Heart right ventricle (tissue), 16 donors: ENCODE data around the gene B9D2. TPM values are rescaled to one million over a fixed set of nuclear protein-coding genes. Genes with fewer than 3 reads are reported as not detected.

Experiments
- ATAC-seq, 8 donors: fragments of 200-7000 bp; cut with Tn5 transposase; one replicate each; pipeline ENCODE4 v1.9.1; 2020; ENCODE audit warnings: mild to moderate bottlenecking in 8 of 8, moderate library complexity in 8 of 8, moderate number of reproducible peaks in 1 of 8
- DNase-seq, 2 donors: peaks; one replicate each; pipeline ENCODE4 v3.0.0-alpha.2; 2020
- H3K27ac ChIP-seq, 10 donors: fragments of 200-600 bp; sonication (generic) in 2 of 10; one replicate each; pipeline versions ENCODE4 v1.5.0 to v1.8.0; 2020 to 2022; ENCODE audit warnings: mild to moderate bottlenecking in 3 of 10
- H3K27me3 ChIP-seq, 7 donors: fragments of 200-600 bp; one replicate each; pipeline ENCODE4 v1.8.0; 2021 to 2022; ENCODE audit warnings: mild to moderate bottlenecking in 2 of 7
- H3K36me3 ChIP-seq, 9 donors: fragments of 200-600 bp; sonication (generic) in 1 of 9; one replicate each; pipeline versions ENCODE4 v1.5.0 to v1.8.0; 2020 to 2022; ENCODE audit warnings: mild to moderate bottlenecking in 2 of 9
- H3K4me1 ChIP-seq, 9 donors: fragments of 200-600 bp; sonication (generic) in 1 of 9; one replicate each; pipeline versions ENCODE4 v1.5.0 to v1.8.0; 2020 to 2022; ENCODE audit warnings: mild to moderate bottlenecking in 4 of 9
- H3K4me3 ChIP-seq, 10 donors: fragments of 200-600 bp; sonication (generic) in 2 of 10; one replicate each; pipeline versions ENCODE4 v1.5.0 to v1.8.0; 2020 to 2022; ENCODE audit warnings: mild to moderate bottlenecking in 7 of 10, moderate library complexity in 2 of 10
- H3K9me3 ChIP-seq, 11 donors: fragments of 200-600 bp in 10 of 11; sonication (generic) in 2 of 11; one replicate each; pipeline versions ENCODE4 v1.5.0 to v1.8.0; 2013 to 2022; ENCODE audit warnings: mild to moderate bottlenecking in 2 of 11, control low read depth in 1 of 11, moderate library complexity in 1 of 11
- WGBS, 2 donors: extraction: QIAGEN DNeasy Blood & Tissue Kit; methylation state at CpG; one replicate each; pipeline ENCODE4 v1.1.7; 2013; ENCODE audit warnings: inconsistent platforms in 1 of 2; 5-methylcytosine and 5-hydroxymethylcytosine counted together
- intact Hi-C, 10 donors: fragments of 100-400 bp; cut with DNase I; formaldehyde crosslinking; loops; one replicate each; pipeline versions ENCODE4 v1.11.1 to v1.14.2; 2022
- polyA plus RNA-seq, 2 donors: library from polyadenylated mRNA; stranded (reverse); fragments of 200-250 nt; gene quantifications; one replicate each; pipeline ENCODE4 v1.2.3, GENCODE V29; 2013
- total RNA-seq, 10 donors: library from RNA; stranded (reverse); fragmentation: NEBNext Ultra II Directional in 3 of 10; extraction: Animal tissue kit (Norgen Biotek cat#: 25700) in 3 of 10; gene quantifications; one replicate each; pipeline versions ENCODE4 v1.2.1 to v1.2.4, GENCODE V29; 2021 to 2023
- TF ChIP-seq, protein P1 (sequence below), 9 donors: fragments of 200-600 bp; sonication (generic) in 2 of 9; IDR thresholded peaks; one replicate each; pipeline versions ENCODE4 v1.5.0 to v1.8.0; 2021 to 2022; ENCODE audit warnings: antibody characterized with exemption in 9 of 9, mild to moderate bottlenecking in 5 of 9, moderate library complexity in 1 of 9
- donor health status: Arrhythmogenic right ventricular cardiomyopathy.
- donor health status: ischemic (EF 13 %, LVEDD 7.1; RV severe dilation, severe dysfunction).
- donor health status: healthy with polysubstance abuse.
- donor health status: DM: no; HTN: yes; CAD: no.
- donor health status: DM: no; HTN: no; CAD: no.
- donor health status: ischemic (EF 25% LVEDD 6.9; RV normal size, moderate dysfunction).
- donor health status: ischemic (EF 25% LVEDD 5.7; RV mildly dilated, moderate dysfunction).
- donor health status: healthy.
- donor health status: DM: yes; HTN: yes; CAD: no.
- donor health status: Ischemic cardiomyopathy.
- donor health status: ischemic (EF 35%, LVEDD 5.7; RV mildly dilated, moderate dysfunction).
- donor health status: nonischemic (EF 11% LVEDD 7.7; RV severe dilation, severe dysfunction).
- donor health status: DM: yes; HTN: yes; CAD: no.
- donor health status: PGD.
- donor health status: ischemic (EF 29% LVEDD 5.4; RV normal size, mild dysfunction).
- donor health status: nonischemic (EF 23%, LVEDD 6.1; RV moderate dilation, normal function).

B9D2 gene
- total and polyA plus RNA-seq, 12 donors: 1.00 to 12.6 (median 2.5) TPM

- TF ChIP-seq, protein P1, sequence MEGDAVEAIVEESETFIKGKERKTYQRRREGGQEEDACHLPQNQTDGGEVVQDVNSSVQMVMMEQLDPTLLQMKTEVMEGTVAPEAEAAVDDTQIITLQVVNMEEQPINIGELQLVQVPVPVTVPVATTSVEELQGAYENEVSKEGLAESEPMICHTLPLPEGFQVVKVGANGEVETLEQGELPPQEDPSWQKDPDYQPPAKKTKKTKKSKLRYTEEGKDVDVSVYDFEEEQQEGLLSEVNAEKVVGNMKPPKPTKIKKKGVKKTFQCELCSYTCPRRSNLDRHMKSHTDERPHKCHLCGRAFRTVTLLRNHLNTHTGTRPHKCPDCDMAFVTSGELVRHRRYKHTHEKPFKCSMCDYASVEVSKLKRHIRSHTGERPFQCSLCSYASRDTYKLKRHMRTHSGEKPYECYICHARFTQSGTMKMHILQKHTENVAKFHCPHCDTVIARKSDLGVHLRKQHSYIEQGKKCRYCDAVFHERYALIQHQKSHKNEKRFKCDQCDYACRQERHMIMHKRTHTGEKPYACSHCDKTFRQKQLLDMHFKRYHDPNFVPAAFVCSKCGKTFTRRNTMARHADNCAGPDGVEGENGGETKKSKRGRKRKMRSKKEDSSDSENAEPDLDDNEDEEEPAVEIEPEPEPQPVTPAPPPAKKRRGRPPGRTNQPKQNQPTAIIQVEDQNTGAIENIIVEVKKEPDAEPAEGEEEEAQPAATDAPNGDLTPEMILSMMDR (IDR thresholded peaks at IDR 0.05): no peak
- peak overlapping the region in 5 of 10 donors; percentile 48 to 96 (median 95) for H3K27ac ChIP-seq
- H3K36me3 ChIP-seq: no peaks in the 10 kb centered on the region
- no peak overlapping the region for H3K4me3 ChIP-seq
- intact Hi-C loops: loop anchor here in 4 of 10 donors (2.0 to 10.0 kb wide), 5 partner anchors 28 to 80 kb away; partner anchors contain the start of gene DMAC2 (in 1 of the 4)
- WGBS, 2 donors: 69 to 100% methylated on average over 1 of the region's 1 CpG
- peaks cover 0 to 59% (median 38%) of the 10 kb centered on the region in 9 donors for H3K4me1 ChIP-seq
- peaks cover 0 to 5% (median 0%) of the 10 kb centered on the region in 7 donors for H3K27me3 ChIP-seq
- ATAC-seq (no peak), DNase-seq (no peak)
- H3K9me3 ChIP-seq: no peaks in the 10 kb centered on the region
These were observed 8.9 kb downstream of the B9D2 start for GRCh38 chr19:41355035-41355434.

- TF ChIP-seq, protein P1 (IDR thresholded peaks at IDR 0.05): peak in 1 of 9 donors; percentile 29
- H3K4me3 ChIP-seq: peak overlapping the region; percentile 63 to 98 (median 79)
These were observed 9.5 kb downstream of the B9D2 start for GRCh38 chr19:41354343-41354953.

DNA sequence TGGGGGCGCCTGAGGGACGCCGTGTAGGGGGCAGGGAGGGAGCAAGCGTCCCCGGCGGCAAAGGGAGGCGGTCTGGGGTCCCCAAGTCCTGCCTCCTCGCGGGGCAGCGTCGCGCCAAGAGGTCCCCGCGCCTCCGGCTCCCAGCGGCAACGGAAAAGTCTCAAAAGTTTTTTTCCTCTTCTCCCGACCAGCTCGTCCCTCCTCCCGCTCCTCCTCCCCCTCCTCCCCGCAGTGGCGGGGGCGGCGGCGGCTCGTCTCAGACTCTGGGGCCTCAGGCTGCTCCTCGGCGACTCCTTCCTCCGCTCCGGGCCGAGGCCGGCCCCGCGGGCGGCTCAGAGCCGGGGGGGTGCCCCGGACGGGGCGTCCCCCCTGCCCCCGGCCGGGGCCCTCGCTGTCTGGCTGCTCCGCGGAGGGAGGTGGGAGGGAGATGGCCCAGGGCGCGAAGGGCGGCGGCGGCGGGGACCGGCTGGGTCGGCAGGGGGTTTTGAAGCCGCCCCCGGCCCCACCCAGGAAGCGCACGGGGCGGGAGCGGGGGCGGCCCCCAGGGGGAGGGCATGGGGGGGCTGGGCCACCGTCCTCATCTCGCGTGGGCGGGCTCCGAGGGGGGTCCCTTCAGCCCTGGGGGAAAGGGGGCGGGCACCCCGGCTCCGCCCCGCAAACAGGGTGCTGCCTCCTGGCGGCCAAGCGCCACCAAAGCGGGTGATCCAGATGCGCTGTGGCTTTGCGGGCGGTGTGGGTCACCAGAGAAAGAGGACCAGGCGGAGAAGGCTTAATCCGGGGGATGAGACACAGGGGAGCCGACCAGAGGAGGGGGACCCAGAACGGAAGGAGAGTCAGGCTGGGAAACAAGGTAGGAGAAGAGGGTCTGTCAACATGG lies 10.2 kb downstream of the B9D2 start, which contains the start of gene TGFB1:
TSS of gene TGFB1 (minus strand) at position 457 of the 877 bp plus-strand sequence. CDS start 878 bp downstream, outside the sequence.
- H3K4me3 ChIP-seq: peak within 1 kb of the TSS; percentile 63 to 98 (median 79)
- H3K27ac ChIP-seq: peak within 1 kb of the TSS; percentile 81 to 98 (median 92)
- H3K36me3 ChIP-seq: peaks cover 0 to 3% (median 0%) of the 10 kb centered on the region in 9 donors
- ATAC-seq (peak; percentile 59 to 85 (median 74)), DNase-seq (peak; percentile 89 to 91)
- TF ChIP-seq, protein P1 (IDR thresholded peaks at IDR 0.05): peak; percentile 78 to 98 (median 91)
- peaks cover 0 to 73% (median 43%) of the 10 kb centered on the region in 9 donors for H3K4me1 ChIP-seq
- no peaks in the 10 kb centered on the region for H3K9me3 ChIP-seq
- intact Hi-C loops: loop anchor here in 9 of 10 donors (2.0 to 10.0 kb wide), 7 partner anchors 27 to 146 kb away; partner anchors contain the start of genes CCDC97 (in 6 of the 9), DMAC2 (in 1 of the 9), ERICH4 (in 1 of the 9) and HNRNPUL1 (in 1 of the 9)
- WGBS, 2 donors: 1% methylated on average over 61 to 77 of the region's 78 CpGs
- peaks cover 0 to 5% (median 0%) of the 10 kb centered on the region in 7 donors for H3K27me3 ChIP-seq

More at GRCh38 chr19:41354343-41354953, 9.5 kb downstream of the B9D2 start:
- DNase-seq (peak; percentile 21 to 28), ATAC-seq (no peak)
- H3K36me3 ChIP-seq: no peaks in the 10 kb centered on the region
- peak overlapping the region in 9 of 10 donors; percentile 81 to 98 (median 95) for H3K27ac ChIP-seq
- WGBS, 2 donors: 92 to 93% methylated on average over 23 of the region's 23 CpGs
- peaks cover 0 to 65% (median 43%) of the 10 kb centered on the region in 9 donors for H3K4me1 ChIP-seq
- no peaks in the 10 kb centered on the region for H3K9me3 ChIP-seq
- intact Hi-C loops: loop anchor here in 8 of 10 donors (2.0 to 10.0 kb wide), 6 partner anchors 28 to 147 kb away; partner anchors contain the start of genes CCDC97 (in 6 of the 8), DMAC2 (in 1 of the 8), ERICH4 (in 1 of the 8) and HNRNPUL1 (in 1 of the 8)
- H3K27me3 ChIP-seq: peaks cover 0 to 5% (median 0%) of the 10 kb centered on the region in 7 donors
